Testis (tissue), 3 donors: ENCODE measurements around the gene PLB1. TPM values are rescaled to one million over a fixed set of nuclear protein-coding genes. Genes with fewer than 3 reads are reported as not detected.

Source experiments
- DNase-seq: peaks from one replicate; pipeline ENCODE4 v3.0.0-alpha.2; 2019
- H3K27ac ChIP-seq, 2 donors: fragments of 200-600 bp; sonication (generic); one replicate each; pipeline ENCODE4 v1.5.1; 2019
- H3K27me3 ChIP-seq: fragments of 200-600 bp; sonication (generic); one replicate; pipeline ENCODE4 v1.5.1; 2019
- H3K36me3 ChIP-seq: fragments of 200-600 bp; sonication (generic); one replicate; pipeline ENCODE4 v1.5.1; 2017; ENCODE audit warnings: low read depth; ENCODE audit errors: missing control alignments
- H3K4me1 ChIP-seq: fragments of 200-600 bp; sonication (generic); one replicate; pipeline ENCODE4 v1.5.1; 2019
- H3K4me3 ChIP-seq, 2 donors: fragments of 200-600 bp; sonication (generic); one replicate each; pipeline ENCODE4 v1.5.1; 2017 to 2019
- H3K9me3 ChIP-seq: fragments of 200-600 bp; sonication (generic); one replicate; pipeline ENCODE4 v1.5.1; 2017
- POLR2A ChIP-seq: fragments of 450-650 bp; IDR thresholded peaks from one replicate; pipeline ENCODE4 v1.6.1; 2017; ENCODE audit warnings: antibody characterized with exemption, mild to moderate bottlenecking, moderate library complexity
- WGBS, 2 donors: methylation state at CpG; one replicate each; pipeline ENCODE4 v1.1.5; 2018; 5-methylcytosine and 5-hydroxymethylcytosine counted together
- intact Hi-C: fragments of 100-400 bp; cut with DNase I; formaldehyde crosslinking; loops from one replicate; pipeline ENCODE4 v1.15.1; 2023; ENCODE audit warnings: low total_unique reads
- polyA plus RNA-seq: library from polyadenylated mRNA; stranded (reverse); fragments of 350-450 nt; fragmentation: Illumina TruSeq; extraction: RNeasy Lipid Tissue Mini Kit (QIAGEN cat#74804); gene quantifications from one replicate; pipeline ENCODE4 v1.2.3, GENCODE V29; 2014; ENCODE audit warnings: low read depth, low replicate concordance; ENCODE audit not compliant: insufficient read depth
- total RNA-seq, 2 donors: library from RNA; depleted of rRNA; stranded (reverse); fragments of >200 nt; gene quantifications; one replicate each; pipeline ENCODE4 v1.2.3, GENCODE V29; 2016
- TF ChIP-seq, protein P1 (sequence below), 3 experiments: fragments of 450-650 bp in 2 of 3; fragments of 200-600 bp in 1 of 3; sonication (generic) in 1 of 3; IDR thresholded peaks; one replicate each; pipeline ENCODE4 v1.5.1; 2016 to 2019; ENCODE audit warnings: antibody characterized with exemption in 3 of 3, mild to moderate bottlenecking in 2 of 3, moderate library complexity in 1 of 3

Gene PLB1
- total and polyA plus RNA-seq, 3 donors from 2014 or later = 7.6 to 10.9 (median 10.4) TPM

DNA sequence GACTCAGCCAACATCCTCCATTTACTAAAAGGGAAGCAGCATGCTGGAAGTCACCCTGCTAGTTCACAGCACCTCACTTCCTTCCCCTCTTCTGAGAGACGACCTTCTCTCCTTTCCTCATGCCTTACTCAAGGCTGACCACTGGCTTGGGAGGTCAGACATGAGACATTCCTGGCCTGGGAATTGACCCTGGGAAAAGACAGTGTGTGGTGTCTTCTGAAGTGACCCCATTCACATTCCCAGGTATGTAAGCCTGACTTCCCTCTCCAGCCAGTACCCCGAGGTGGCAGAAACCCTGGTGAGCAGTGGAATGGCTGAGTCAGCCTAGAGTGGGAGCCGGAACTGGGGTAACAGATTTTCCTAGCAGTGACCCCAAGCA is 92.4 kb downstream of the PLB1 start:
- intact Hi-C loops = no loop called here
- Histone ChIP-seq H3K4me3 (no peak overlapping the region), H3K4me1 (peaks cover 12% of the 10 kb centered on the region), H3K9me3 (no peaks in the 10 kb centered on the region), H3K27me3 (no peaks in the 10 kb centered on the region), H3K27ac (no peak overlapping the region), H3K36me3 (no peaks in the 10 kb centered on the region)
- no peak for DNase-seq
- TF ChIP-seq POLR2A = no peak
- TF ChIP-seq, protein P1, sequence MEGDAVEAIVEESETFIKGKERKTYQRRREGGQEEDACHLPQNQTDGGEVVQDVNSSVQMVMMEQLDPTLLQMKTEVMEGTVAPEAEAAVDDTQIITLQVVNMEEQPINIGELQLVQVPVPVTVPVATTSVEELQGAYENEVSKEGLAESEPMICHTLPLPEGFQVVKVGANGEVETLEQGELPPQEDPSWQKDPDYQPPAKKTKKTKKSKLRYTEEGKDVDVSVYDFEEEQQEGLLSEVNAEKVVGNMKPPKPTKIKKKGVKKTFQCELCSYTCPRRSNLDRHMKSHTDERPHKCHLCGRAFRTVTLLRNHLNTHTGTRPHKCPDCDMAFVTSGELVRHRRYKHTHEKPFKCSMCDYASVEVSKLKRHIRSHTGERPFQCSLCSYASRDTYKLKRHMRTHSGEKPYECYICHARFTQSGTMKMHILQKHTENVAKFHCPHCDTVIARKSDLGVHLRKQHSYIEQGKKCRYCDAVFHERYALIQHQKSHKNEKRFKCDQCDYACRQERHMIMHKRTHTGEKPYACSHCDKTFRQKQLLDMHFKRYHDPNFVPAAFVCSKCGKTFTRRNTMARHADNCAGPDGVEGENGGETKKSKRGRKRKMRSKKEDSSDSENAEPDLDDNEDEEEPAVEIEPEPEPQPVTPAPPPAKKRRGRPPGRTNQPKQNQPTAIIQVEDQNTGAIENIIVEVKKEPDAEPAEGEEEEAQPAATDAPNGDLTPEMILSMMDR (IDR thresholded peaks at IDR 0.05) = no peak
- 76 to 82% methylated on average over 3 of the region's 3 CpGs for WGBS, 2 donors

DNA sequence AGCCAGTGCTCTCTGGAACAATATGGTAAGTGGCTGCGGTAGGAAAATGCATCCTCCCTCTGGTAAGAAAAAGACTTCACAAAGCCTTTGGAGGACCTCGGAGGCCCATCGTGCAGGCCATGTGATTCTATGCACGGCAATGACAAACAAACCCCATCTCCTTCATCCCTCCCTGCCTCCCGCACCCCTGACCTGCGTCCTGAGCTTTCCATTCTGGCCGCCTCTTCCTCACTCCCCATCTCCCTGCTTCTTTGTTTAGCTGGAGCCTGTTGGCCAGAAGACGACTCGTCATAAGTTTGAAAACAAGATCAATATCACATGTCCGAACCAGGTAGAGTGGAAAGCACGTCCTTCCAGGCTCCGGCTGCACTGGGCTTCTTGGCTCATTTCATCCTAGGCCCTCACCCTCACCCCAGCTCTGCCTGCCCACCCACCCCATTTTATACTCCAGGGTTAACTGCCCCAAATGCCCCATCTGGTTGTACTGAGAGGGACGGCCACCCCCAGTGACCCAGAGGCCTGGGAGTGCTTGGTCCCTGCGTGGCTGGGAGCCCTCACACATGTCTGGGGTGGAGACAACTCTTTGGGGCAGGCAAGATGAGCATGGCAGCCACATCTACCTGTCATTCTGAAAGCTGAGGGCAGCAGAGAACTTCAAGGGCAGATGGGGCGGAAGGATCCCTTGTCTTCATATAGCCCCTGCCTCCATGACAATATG is 94.0 kb downstream of the PLB1 start:
- DNase-seq = no peak
- no peaks in the 10 kb centered on the region for H3K36me3 ChIP-seq
- TF ChIP-seq POLR2A = no peak
- TF ChIP-seq, protein P1 (IDR thresholded peaks at IDR 0.05) = no peak

DNA sequence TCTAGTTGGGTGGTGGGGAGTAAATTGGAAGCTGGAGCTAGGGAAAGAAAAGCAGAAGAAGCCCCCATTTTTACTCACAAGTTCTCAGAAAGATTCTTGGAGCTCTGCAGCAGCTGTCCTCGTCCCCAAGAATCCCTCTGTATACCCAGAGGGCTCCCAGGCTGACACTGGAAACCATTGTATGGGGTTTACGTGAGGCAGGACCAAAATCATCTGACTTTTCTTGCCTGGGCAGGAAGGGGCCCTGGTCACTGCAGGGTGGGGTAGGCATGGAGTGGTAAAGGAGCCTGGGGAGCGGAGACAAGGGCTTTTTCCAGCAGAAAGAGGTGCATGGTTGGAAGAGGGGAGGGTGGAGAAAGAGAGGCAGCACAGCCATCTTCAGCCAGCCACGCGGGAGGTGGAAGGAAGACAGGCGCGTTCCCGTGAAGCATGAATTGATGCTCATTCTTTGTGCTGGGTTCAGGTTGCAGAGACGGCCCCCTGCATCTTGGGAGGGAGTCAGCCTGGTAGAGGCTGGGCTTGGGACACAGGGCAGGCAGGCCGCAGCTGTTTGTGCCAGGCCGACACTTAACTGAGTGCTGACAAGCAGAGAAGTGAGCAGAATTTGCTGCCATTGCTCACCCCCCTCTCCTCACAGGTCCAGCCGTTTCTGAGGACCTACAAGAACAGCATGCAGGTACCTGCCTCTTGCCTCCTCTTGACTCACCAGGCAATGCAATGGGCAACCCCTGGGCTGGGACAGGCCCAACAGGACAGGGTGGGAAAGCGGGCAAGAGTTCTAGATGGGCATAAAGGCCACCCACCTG is 94.8 kb downstream of the PLB1 start:
- Histone ChIP-seq H3K36me3 (no peaks in the 10 kb centered on the region), H3K9me3 (no peaks in the 10 kb centered on the region), H3K4me1 (peaks cover 6% of the 10 kb centered on the region), H3K4me3 (no peak overlapping the region), H3K27ac (no peak overlapping the region), H3K27me3 (no peaks in the 10 kb centered on the region)
- DNase-seq = no peak
- WGBS, 2 donors = 87 to 88% methylated on average over 10 to 13 of the region's 13 CpGs
- TF ChIP-seq, protein P1 (IDR thresholded peaks at IDR 0.05) = no peak
- no peak for TF ChIP-seq POLR2A
- intact Hi-C loops = loop anchor here (10.0 kb wide), 1 partner anchor 164 kb away; the partner anchor contains the start of gene PPP1CB

More for the DNA sequence above, 94.0 kb downstream of the PLB1 start:
- Histone ChIP-seq H3K4me1 (peaks cover 5% of the 10 kb centered on the region), H3K27ac (no peak overlapping the region), H3K27me3 (no peaks in the 10 kb centered on the region), H3K4me3 (no peak overlapping the region), H3K9me3 (no peaks in the 10 kb centered on the region)
- intact Hi-C loops = loop anchor here (10.0 kb wide), 1 partner anchor 165 kb away; the partner anchor contains the start of gene PPP1CB
- WGBS, 2 donors = 95 to 97% methylated on average over 15 of the region's 15 CpGs

DNA sequence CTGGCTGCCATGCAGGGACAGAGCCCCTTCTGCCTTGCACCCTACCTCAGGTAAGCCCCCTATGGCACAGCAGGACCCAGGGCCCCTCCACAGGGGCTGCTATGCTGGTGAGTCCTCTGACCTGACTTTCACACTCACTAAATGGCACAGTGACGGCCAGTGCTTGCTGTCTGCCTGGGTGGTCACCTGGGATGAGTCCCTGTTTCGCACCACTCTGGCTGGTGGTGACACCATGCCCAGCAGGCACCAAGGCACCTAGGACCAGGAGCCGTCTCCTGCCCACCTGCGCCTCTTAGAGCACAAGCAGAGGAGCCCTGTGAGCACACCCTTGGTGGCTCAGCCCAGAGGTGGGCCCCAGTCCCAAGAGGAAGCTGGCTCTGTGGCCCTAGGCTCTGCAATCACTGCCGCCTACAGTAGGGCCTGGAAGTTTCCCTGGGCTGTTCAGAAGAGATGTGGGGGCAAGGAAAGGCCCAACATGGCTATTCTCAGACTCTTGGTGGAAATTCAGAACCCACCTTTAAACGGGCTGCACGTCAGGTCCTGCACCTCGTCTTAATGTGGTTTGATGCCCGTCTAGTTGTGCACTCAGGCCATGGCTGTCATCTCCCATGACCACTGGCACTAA is 96.0 kb downstream of the PLB1 start:
- H3K9me3 ChIP-seq = no peaks in the 10 kb centered on the region
- intact Hi-C loops = loop anchor here (10.0 kb wide), 1 partner anchor 163 kb away; the partner anchor contains the start of gene PPP1CB
- H3K36me3 ChIP-seq = no peaks in the 10 kb centered on the region
- WGBS, 2 donors = 85 to 95% methylated on average over 9 of the region's 9 CpGs
- TF ChIP-seq, protein P1 (IDR thresholded peaks at IDR 0.05) = no peak
- TF ChIP-seq POLR2A = no peak
- H3K27ac ChIP-seq = no peak overlapping the region
- H3K4me3 ChIP-seq = no peak overlapping the region
- H3K27me3 ChIP-seq = no peaks in the 10 kb centered on the region
- DNase-seq = no peak
- peaks cover 6% of the 10 kb centered on the region for H3K4me1 ChIP-seq
